Measurements from ENCODE around the gene SLC25A26. TPM values are rescaled to one million over a fixed set of nuclear protein-coding genes. Genes with fewer than 3 reads are reported as not detected.
"Not testable (repeated sequence)": the region's sequence is repeated elsewhere in the genome, so short reads cannot be mapped to it uniquely, and the experiment has no call there.

The SLC25A26 gene
- polyA plus RNA-seq, 1 donor, result 22.1 TPM

DNA sequence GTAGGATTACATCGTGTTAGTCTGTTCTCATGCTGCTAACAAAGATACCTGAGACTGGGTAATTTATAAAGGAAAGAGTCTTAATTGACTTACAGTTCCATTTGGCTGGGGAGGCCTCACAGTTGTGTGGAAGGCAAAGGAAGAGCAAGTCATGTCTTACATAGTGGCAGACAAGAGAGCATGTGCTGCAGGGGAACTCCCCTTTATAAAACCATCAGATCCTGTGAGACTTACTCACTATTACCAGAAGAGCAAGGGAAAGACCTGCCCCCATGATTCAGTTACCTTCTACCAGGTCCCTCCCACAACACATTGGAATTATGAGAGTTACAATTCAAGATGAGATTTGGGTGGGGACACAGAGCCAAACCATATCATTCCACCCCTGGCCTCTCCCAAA, 3.4 kb downstream of the SLC25A26 start:
- no peak for DNase-seq

DNA sequence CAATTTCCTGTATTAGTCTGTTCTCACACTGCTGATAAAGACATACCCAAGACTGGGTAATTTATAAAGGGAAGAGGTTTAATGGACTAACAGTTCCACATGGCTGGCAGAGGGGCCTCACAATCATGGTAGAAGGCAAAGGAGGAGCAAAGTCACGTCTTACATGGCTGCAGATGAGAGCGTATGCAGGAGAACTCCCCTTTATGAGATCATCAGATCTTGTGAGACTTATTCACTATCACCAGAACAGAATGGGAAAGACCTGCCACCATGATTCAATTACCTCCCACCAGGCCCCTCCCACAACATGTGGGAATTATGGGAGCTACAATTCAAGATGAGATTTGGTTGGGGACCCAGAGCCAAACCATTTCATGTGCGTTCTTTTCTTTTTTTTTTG, 5.3 kb downstream of the SLC25A26 start:
- not testable (repeated sequence) for DNase-seq

DNA sequence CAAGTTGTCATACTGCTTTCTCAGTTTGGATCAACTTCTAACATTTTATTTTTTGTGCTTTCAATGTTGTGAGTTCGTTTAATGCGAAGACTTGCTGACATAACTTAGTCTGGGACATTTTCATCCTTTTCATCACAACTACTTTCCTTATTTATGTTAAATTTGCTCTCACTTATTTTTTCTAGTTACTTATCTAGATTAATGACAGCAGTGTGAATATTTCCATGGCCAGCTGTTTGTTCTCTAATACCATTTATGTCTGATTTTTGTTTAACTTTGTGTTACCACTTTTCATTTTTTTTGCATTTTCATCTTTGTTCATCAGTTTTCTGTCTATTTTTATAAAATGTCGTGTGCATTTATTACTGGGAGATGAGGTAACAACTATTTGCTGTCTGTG, 6.2 kb downstream of the SLC25A26 start:
- DNase-seq, result no peak

DNA sequence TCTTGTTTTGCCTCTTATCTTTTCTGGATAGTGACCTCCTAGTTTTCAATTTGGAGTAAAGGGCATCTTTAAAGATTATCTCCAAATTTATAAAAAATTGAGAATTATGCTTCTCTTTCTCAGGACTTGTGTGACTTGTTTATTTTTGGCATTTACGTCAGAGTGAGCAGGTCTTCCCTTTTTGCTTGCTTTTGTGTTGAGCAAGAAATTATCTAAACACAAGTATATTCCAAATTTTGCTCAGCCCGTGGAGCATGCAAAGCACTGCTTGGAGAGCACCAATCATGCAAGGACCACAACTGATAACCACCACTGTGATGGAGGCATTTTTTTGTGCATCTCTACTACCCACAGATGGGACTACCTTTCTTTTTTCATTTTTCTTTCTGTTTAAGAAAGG, 7.1 kb downstream of the SLC25A26 start:
- no peak for DNase-seq

DNA sequence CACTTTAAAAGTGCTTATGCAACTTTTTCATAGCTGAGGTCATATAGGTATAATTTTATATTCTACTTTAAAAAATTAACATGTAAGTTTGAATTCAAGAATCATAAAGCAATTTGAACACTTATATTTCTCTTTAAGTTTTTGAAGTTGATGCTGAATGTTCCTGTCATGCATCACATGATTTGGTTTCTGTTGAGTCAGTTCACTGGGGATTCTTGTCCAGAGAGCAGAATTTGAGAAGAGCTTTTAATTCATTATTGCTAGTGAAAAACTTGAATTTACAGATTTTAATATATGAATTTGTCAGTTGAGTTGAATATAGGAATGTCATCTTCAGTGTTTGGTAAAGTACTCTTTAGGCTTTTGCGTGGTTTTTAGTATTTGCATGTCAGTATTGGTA, 7.9 kb downstream of the SLC25A26 start:
- no peak for DNase-seq

DNA sequence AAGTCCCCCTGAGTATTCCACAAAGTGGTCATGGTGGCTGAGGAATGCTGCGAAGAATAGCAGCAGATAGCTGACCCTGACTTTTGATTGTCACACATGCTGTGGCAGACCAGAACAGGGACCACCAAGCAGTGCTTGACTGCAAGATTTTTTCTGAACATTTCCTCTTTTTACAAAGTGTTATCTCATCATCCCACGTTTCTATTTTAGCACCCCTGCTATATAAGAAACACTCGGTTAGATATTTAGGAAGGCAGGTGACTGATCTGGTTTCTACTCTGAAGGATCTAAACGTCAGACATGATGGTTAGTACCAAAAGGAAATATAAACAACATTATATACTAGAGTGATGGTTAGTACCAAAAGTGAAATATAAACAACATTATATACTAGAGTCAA, 9.1 kb downstream of the SLC25A26 start:
- DNase-seq, result no peak

DNA sequence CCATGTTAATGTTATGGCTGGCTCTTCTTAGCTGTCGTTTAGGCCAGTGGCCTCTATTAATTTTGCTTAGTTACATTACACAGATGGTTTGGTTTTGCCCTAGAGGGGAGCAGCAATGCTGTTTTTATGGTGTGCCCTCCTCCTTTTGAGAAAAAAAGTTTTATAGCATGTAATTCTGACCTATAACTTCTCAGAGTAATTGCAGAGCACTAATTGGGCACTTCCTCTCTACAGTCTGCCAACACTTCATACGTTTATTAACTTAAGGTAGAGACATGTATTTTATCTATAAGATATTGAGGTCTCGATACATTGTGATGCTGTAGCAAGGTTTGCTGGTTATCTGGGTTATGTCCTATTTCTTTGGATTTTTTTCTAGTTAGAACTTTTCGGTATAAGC, 12.2 kb downstream of the SLC25A26 start:
- no peak for DNase-seq

DNA sequence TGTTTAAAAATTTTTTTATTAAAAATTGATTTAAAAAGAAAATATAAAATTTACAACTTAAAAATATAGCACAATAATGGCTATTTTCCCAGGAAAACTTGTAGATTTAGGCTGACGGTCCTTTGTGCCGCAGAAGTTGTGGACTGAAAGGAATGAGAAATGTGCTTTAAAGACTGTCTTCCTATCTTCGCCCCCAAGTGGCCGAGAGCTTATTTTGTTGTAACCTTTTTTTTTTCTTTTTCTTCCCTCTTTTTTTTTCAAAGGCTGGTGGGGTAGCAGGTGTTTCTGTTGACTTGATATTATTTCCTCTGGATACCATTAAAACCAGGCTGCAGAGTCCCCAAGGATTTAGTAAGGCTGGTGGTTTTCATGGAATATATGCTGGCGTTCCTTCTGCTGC, 15.5 kb downstream of the SLC25A26 start:
- DNase-seq, result no peak

DNA sequence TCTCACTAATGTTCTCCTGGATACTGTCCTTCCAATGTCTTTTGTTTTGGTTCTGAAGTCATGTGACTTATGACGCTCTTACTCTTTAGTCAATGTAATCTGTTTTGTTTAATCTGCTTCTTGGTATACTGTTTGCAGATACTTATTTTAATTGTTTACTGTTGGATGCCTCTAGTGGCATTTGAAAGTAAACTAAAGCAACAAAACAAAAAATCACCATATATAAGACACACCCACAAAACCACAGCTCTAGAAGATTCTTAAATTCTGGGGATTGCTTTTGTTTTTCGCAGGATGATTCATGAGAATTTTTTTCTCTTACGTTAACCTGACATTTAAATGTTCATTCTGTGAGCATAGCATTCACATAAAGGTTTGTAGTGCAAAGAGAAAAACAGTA, 16.8 kb downstream of the SLC25A26 start:
- DNase-seq, result no peak

DNA sequence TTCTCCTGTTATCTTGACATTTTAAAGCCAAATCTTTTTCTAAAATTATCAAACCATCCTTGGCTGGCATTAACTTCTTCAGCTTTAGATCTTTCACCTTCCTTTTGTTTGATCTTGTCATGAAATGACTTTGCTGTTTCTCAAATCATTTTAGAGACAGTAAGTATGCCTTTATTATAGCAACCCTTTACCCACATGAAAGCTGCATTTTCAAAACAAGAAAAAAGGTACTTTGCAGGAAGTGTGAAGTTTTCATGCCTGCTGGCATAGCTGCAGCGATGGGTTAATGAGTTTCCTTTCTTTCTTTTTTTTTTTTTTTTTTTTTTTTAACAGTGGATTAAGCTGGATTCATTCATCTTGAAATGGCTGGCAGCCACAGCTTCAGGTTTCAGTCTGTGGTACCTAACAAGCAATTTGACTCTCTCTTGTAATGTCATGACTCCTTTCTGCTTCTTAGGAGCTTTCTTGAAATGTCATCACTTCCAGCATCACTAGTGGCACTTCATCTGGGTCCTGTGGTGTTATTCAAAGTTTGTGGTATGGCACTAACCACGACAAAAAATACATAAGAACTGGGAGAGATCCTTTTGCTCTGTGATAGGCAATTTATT, 18.8 kb downstream of the SLC25A26 start:
- DNase-seq, result no peak

DNA sequence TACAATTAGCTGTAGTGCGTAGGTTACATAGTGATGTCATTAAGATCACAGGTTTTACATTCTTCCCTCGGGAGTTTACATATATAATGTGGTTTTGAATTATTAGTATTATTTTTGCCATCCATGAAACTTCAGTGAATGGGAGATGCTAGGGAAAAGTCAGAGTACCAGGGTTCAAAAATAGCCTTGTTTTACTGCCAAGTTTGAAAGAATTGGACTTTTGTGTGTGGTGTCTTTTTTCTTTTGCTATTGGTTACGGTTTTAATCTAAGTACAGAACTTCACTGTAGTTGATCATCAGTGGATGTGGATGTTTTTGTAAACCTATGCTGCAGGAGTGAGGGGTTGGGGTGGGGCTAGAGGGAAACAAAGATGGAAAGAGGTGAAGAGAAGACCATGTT, 20.7 kb downstream of the SLC25A26 start:
- no peak for DNase-seq

DNA sequence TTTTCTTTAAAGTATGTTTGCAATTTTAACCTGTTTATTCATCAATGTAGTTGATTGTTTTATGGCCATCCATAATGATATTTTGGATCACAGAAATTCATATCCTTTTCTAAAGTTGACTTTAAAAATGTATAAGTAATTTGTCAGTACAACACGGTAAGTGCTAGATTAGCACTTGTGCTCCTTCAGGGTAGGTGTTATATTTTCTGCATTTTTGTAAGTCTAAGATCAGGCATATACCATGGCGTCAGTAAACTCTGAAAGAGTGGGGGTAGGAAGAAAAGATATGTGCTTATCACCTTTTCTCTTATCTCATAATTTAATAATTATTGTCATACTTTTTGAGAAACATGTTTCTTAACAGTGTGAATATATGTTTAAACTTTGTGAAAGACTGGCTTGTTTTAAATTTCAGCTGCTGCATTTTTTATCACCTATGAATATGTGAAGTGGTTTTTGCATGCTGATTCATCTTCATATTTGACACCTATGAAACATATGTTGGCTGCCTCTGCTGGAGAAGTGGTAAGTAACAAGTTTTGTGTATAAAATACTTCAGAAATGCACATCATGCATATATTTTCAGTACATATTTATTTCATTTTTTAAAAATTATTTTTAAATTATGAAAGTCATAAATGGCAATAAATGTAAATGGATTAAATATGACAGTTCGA, 22.1 kb downstream of the SLC25A26 start:
- no peak for DNase-seq

DNA sequence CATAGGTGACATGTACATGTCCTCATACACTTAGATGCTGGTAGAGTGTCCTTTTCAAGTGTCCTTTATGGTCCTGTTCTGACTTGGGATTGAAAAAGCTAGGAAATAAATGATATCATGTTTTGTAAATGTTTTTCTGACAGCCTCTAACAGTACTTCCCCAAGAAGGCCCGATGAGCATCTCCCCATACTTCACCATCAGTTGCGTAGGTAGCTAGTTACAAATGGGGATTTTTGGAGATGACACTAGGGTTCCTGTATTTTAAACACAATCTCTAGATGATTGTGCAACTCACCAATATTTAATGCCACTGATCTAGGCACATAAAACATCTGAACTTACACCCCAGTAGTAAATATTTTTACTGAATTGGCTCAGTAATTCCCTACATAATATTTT, 27.8 kb downstream of the SLC25A26 start:
- DNase-seq, result no peak

DNA sequence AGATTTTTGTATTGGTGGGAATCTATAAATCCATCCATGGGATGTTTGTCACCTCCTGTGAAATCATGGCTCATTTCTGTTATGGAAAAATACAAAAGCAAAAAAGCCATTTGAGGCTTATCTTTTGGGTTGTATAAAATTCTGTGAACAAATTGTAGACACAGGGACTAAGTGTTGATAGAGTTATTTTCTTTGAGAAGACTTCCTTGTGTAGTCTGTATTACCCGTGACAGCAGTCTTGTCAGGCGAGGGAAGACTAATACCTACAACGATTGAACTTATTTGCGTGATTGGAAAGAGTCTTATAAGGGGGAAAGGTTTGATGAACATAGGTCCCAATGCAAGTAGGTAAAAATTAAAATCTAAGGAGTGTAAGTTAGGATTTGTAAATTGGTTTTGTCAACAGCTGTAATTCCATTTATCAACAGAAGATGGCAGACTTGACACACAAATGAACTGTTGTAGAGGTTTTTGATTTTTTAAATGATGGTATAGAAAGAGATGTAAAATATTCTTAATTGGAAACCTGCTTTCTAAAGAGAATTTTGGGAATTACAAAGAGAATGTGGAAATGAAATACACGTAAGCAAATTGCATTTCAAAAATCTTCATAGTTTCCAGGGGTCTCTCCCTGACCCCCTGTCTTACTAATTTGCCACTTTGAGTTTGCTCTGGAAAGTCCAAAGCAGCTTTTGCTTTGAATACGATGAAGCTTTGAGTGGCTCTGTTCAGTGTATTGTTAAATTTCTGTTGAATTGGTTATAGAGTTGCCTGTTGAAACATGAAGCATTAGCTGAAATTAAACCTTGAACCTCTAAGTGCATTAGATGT, 33.2 kb downstream of the SLC25A26 start:
- peak; percentile 21 for DNase-seq

DNA sequence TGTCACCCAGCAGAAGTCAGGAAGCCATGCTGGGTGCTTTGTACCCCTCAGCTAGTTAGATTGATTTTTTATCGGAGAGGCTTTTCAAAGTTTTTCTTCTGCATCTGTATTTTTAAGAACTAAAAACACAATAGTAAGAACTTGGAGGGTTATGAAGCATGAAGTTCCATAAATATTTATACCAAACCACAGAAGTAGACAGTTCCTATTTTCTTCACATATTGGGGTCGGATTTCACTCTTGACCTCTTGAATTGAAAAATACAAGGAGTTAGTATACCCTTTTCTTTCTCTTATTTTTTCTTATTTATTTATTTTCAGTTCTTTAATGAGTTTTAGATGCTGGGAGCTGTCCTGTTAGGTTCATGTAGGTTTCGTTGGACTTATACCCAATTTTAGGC, 35.1 kb downstream of the SLC25A26 start:
- DNase-seq, result no peak

DNA sequence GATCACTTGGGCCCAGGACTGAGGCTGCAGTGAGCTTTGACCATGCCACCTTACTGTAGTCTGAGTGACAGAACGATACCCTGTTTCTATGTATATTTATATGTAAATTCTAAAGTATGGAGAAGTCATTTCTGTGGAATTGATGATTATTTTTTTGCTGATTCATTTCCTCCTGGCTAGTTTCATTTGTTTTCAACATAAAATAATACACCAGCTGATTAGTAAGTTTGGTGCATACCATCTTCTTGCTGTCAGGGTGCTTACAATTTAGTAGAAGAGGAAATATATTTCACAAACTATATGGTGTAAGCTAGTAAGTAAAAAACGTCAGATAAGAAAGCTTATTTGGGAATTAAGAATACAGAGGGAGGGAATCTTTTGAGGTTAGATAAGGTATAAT, 36.0 kb downstream of the SLC25A26 start:
- DNase-seq, result no peak

DNA sequence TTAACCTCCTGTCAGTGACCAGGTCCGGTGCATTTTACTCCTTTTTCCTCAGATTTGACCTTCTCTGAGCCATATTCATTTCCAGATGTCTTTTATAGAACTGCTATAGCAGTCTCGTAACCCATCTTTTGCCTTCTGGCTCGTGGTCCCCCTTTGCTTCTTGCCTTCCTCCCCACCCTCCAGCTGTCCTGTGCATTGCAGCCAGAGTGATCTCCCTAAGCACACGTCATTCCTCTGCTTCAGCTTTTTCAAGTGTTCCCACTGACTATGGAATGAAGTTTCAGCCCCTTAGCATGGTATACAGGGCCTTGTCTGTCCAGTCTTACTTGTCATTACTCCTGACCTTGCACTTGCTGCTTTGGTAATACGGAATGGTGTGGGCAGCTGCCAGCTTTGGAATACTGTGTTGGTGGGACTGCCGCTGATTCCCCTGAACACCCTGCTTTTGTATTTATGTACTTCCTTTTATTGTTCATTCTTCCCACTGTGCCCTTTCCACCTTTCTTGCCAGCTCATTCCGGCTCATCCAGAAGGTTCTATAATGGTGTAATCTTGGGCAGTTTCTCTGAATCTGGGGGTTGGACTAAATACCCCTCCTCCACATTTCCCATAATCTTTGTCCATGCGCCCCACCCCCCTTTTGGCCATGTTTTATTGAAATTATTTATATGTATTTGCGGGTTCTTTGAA, 38.9 kb downstream of the SLC25A26 start:
- no peak for DNase-seq

DNA sequence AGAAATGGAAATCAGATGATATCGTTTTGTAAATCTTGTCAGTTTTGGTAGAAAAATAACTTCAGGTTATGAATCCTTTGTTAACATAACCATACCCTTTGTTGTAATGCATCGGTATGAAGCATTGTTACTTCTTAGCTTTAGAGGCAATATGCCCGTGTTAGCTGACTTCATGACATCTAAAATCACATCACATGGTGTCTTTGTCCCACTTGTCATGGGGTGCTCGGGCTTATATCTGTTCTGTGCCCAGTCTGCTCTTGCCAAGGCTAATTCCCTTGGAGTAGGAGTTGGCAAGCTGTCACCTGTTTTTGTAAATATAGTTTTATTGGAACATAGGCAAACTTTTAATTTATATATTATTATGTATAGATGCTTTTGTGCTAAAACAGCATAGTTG, 39.6 kb downstream of the SLC25A26 start:
- no peak for DNase-seq

DNA sequence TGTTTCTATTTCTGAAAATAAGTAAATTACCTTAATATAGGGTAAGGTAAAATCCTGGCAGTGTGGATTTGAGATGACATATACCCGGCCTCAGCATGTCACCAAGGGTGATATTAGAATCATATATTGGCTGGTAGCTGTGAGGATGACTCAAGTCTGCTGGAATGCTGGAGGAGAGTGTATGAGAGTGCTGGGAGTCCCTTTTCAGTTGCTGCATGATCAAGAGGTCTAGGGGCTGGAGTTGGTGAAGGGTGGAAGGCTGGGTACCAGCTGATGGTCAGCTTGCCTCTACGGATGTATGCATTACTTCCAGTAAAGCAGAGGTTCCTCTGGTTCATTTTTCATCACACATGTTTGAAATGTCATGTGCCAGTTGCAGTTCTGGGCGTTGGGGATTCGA, 40.6 kb downstream of the SLC25A26 start:
- DNase-seq, result no peak

DNA sequence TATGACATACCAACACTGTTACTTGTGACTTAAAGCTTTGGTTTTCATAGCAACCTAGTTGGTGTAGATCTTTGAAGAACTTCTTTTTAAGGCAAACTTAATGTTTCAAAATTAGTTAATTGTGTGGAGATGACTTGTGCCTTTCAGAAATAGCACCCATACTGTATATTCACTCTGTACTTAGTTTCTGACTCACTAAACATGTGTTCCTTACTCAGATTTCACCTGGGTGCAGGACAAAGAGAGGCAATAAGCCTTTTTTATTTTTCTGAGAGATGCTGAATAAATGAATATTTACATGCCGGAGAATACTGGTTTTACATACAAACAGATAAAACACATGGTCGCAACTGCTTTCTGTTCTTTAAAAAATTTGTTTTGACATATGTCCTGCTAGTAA, 44.8 kb downstream of the SLC25A26 start:
- DNase-seq, result no peak

DNA sequence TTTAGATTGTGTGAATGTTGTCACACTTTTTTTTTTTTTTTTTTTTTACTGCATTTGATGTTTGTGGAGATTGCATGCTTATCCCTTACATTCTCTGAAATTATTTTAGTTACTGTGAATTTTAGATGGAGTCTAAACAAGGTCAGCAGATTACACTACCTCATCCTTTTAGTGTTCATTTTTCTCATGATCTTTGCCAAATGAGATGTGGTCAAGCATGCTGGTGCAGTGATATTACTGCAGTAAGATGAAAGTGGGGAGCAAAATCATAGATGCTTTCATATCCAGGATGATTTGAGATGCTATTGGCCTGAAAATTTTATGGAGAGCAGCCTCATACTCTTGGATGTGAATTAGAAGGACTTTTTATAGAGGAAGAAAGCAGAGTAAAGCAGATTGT, 45.8 kb downstream of the SLC25A26 start:
- DNase-seq, result no peak

DNA sequence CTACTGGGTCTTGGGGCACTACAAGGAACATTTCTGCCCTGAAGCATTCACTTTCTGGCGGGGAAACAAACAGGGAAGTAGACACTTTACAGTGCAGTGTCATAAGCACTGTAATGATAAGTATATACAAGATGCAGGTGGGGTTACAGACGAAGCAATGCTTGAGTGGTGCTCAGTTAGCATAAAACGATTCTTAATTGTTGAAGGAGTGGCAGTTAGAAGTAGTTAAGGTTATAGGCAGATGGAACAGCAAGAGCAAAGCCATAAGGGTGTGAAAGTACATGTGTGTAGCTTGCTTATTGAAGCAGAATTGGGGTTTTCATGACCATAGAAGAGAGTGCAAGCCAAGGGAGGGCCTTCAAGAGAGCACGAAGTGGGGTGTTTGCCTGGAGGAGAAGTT, 46.2 kb downstream of the SLC25A26 start:
- no peak for DNase-seq

DNA sequence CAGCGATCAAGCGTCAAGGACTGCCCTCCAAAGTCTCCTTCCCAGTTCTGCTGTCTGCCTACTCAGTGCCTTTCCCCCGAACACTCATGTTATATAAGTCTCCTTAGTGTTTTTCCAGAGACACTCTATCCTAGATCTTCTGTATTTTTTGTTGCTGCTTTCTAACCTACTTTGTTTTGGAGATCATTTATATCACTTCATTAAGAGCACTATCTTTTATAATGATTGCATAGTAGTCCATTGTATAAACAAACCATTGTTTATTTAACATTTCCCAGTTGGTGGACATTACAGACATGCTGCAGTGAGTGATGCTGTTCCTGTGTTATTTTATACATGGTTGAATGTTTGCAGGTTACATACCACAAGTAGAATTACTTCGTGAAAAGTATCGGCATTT, 47.1 kb downstream of the SLC25A26 start:
- DNase-seq, result no peak
